ENCODE measurements around the gene NEDD1. TPM values are rescaled to one million over a fixed set of nuclear protein-coding genes. Genes with fewer than 3 reads are reported as not detected.

NEDD1 gene
- total RNA-seq, 1 donor from 2014 or later = 34.7 TPM

DNA sequence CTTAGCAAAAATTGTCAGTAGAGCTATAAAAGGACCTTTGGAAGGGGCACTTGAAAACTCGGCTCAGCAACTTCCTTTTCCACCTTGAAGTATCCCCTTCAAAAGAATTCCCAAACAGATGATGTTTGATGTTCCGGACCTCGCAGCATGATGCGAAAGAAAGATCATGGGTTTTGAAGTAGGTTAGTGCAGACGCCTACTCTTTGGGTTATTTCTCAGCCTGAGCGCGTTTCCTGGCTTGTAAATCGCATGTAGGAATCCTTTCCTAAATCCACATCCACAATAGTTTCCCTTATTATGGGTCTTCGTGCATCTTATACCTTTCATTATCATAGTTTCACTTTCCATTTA lies 584 bp upstream of the NEDD1 start:
- DNase-seq = no peak

- DNase-seq = peak; percentile 50
These were observed 790 bp downstream of the NEDD1 start for GRCh38 chr12:96907671-96908422.

- no peak for DNase-seq
These were observed 1.3 kb downstream of the NEDD1 start for GRCh38 chr12:96908423-96908675.

DNA sequence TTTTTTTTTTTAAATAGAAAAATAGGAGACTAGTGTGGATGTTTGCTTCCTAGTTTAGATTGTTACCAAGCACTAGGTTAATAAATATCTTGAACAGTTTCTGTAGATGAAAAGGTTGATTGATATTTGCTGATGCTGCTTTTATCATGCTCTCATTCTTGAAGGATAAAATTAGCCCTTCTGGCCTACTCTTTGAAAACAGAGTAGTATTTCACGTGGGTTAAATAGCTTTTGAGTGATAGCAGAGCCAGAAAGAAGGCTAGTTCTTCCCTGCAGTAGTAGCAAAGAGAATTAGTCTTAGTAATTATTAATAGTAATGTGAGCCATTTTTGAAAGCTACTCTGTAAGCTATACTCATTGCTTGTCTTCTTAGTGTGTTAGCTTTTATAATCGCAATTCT lies 5.2 kb downstream of the NEDD1 start:
- DNase-seq = no peak

- no peak for DNase-seq
These were observed 5.9 kb downstream of the NEDD1 start for GRCh38 chr12:96912943-96913342.

GRCh38 chr12:96919510-96920210 lies 12.6 kb downstream of the NEDD1 start:
- no peak for DNase-seq

DNA sequence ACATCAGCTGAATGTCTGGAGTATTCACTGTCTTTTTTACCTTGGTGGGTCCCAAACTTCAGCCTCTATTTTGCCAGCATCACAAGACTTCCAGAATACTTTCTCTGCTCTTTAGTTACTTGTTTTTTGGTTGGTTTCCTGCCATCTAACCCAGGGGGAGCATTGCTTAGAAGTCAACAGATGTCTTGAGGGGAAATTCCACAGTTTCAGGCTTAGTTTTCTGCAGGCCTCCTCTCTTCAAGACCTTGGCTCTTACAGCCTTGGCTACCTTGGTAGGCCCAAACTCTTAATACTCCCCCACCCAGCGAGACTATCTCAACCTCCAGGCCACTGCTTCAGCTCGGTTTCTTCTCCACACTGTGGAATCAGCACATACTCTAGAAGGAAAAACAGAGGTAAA lies 41.7 kb downstream of the NEDD1 start:
- DNase-seq = no peak

GRCh38 chr12:96979532-96979931 lies 72.5 kb downstream of the NEDD1 start:
- no peak for DNase-seq

GRCh38 chr12:96980991-96981414 lies 73.9 kb downstream of the NEDD1 start:
- peak; percentile 84 for DNase-seq

GRCh38 chr12:96981911-96982310 lies 74.9 kb downstream of the NEDD1 start:
- no peak for DNase-seq

DNA sequence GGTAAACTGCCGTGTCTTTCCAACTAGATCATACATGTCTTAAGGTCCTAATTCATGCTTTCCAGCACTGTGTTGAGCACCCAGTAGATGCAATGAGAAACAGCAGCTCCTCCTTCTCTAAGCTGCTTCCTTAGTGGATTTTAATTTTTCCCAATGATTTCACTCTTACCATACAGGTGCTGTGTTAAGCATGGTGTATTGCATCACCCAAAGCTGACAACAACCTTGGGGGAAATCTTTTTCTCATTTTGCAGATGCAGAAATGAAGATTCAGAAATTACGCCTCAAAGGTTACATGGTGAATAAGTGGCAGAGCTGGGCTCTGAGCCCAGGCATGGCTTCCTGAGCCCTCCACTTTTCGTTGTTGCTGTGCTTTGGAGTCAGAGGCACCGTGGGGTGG lies 75.6 kb downstream of the NEDD1 start:
- no peak for DNase-seq

DNA sequence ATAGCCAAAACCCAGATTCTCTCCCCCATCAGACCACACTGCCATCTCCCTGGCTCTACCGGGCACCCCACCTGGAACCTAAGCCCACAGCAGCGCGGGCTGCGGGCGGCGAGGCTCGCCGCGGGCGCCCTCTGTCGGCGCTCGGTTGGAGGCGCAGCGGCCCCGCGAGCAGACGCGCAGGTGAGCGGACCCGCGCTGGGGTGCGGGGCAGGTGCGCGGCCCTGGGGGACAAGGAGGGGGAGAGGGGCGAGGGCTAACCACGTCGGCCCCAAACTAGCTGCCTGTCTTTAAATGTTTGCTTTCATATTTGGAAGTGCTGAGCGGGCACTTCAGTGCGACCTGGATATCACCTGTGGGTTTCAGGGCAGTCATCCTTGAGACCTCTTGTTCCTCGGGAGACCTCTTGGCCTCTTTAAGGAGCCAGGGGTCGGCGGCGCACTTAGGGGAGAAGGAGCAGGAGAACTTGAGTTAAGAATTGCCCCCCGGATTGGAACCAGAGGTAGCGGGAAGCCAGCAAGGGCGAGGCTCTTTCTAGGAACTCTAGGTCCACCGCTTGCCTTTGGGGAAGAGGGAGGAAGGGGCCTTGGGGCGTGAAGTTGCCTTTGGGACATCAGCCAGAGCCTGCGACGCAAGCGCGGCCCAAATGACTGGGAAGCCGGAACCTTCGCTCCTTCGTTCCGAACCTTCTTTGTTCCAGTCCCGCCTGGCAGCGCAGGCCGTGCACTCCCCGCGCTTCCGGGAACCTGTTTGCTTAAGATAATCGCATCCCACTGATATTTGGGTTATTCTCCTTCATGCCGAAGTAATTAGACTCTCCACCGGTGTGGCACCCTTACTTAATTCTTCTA lies 78.7 kb downstream of the NEDD1 start:
- peak; percentile 42 for DNase-seq

DNA sequence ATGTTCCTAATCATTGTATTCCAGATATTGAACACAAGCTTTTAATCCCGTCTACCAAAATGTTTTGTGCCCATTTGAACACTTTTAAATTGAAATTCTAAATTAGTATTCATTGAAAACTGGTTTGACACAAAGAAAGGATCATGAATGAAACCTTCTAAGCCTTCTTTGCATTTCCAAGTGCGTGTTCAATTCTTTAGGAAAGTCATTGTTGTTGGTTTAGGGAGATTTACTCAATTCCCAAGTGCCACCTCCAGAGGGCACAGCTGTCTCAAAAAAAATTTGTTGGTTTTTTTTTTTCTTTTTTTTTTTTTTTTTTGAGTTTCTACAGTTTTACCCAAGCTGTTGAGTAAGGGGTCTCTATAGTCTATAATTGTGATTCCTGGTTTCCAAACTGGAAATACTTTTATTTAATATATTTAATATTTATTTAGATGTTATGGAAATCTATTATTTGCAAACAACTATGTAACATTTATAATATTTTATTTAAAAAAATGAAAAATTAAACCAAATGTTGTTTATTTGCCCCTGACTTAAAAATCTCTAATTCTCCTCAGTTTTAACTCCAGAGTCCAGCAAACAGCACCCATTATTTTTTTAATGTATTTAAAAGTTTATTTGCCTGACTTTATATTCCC lies 79.9 kb downstream of the NEDD1 start:
- peak; percentile 65 for DNase-seq

GRCh38 chr12:96988919-96989318 lies 81.9 kb downstream of the NEDD1 start:
- DNase-seq = no peak

- DNase-seq = peak; percentile 50
These were observed 82.9 kb downstream of the NEDD1 start for GRCh38 chr12:96989916-96990315.

GRCh38 chr12:96994900-96995299 lies 87.8 kb downstream of the NEDD1 start:
- DNase-seq = no peak

GRCh38 chr12:96995861-96996260 lies 88.8 kb downstream of the NEDD1 start:
- DNase-seq = no peak

- DNase-seq = no peak
These were observed 90.9 kb downstream of the NEDD1 start for GRCh38 chr12:96997797-96998484.

- DNase-seq = no peak
These were observed 96.2 kb downstream of the NEDD1 start for GRCh38 chr12:97003276-97003675.

All from dermis blood vessel endothelial cell (primary cell).